RWPE2 (cell line): ENCODE measurements around the gene COPZ2.
A peak's percentile ranks its signal among the peaks of the same experiment; 100 is the strongest.
"Not testable (repeated sequence)": the region's sequence is repeated elsewhere in the genome, so short reads cannot be mapped to it uniquely, and the experiment has no call there.

ENCODE experiments used
- ATAC-seq: fragments of 200-7000 bp; cut with Tn5 transposase; 3 replicates; pipeline ENCODE4 v1.9.1; 2021; ENCODE audit warnings: low read depth
- DNase-seq: peaks from one replicate; pipeline ENCODE4 v3.0.0-alpha.2; 2020; ENCODE audit warnings: low spot score
- H3K27ac ChIP-seq: fragments of 450-650 bp; 2 replicates; pipeline ENCODE4 v1.5.1; 2017; ENCODE audit warnings: mild to moderate bottlenecking; ENCODE audit not compliant: poor library complexity, severe bottlenecking
- H3K27me3 ChIP-seq: fragments of 250-450 bp; sonication (Bioruptor Pico); 2 replicates; pipeline ENCODE4 v1.5.1; 2021; ENCODE audit warnings: mild to moderate bottlenecking, moderate library complexity; ENCODE audit not compliant: insufficient read depth, poor library complexity, severe bottlenecking
- H3K36me3 ChIP-seq: fragments of 250-450 bp; sonication (Bioruptor Pico); 2 replicates; pipeline ENCODE4 v1.5.1; 2020; ENCODE audit warnings: low read depth, mild to moderate bottlenecking, moderate library complexity
- H3K4me1 ChIP-seq: fragments of 250-450 bp; sonication (Bioruptor Pico); 2 replicates; pipeline ENCODE4 v1.5.1; 2021; ENCODE audit warnings: mild to moderate bottlenecking, moderate library complexity; ENCODE audit not compliant: insufficient read depth, poor library complexity, severe bottlenecking
- H3K4me3 ChIP-seq: fragments of 250-450 bp; sonication (Bioruptor Pico); 2 replicates; pipeline ENCODE4 v1.5.1; 2021; ENCODE audit warnings: mild to moderate bottlenecking, moderate library complexity; ENCODE audit not compliant: severe bottlenecking
- H3K9me3 ChIP-seq: fragments of 250-450 bp; sonication (Bioruptor Pico); 2 replicates; pipeline ENCODE4 v1.5.1; 2021; ENCODE audit warnings: mild to moderate bottlenecking, moderate library complexity; ENCODE audit not compliant: severe bottlenecking
- CTCF ChIP-seq: fragments of 450-650 bp; IDR thresholded peaks from one replicate; pipeline ENCODE4 v1.5.1; 2017; ENCODE audit warnings: mild to moderate bottlenecking, moderate library complexity; ENCODE audit not compliant: poor library complexity, severe bottlenecking

The COPZ2 gene, protein sequence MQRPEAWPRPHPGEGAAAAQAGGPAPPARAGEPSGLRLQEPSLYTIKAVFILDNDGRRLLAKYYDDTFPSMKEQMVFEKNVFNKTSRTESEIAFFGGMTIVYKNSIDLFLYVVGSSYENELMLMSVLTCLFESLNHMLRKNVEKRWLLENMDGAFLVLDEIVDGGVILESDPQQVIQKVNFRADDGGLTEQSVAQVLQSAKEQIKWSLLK

GRCh38 chr17:48037036-48037837 lies at the start of gene COPZ2:
COPZ2 (minus strand) TSS chr17:48037797; CDS start chr17:48037777, 20 bp downstream.
- no peak within 1 kb of the TSS for H3K27ac ChIP-seq
- ATAC-seq (peak; percentile 68), DNase-seq (peak; percentile 71)
- H3K36me3 ChIP-seq = no peaks in the 10 kb centered on the region
- peak; percentile 42 for TF ChIP-seq CTCF
- H3K4me3 ChIP-seq = peak within 1 kb of the TSS; percentile 34
- no peaks in the 10 kb centered on the region for H3K4me1 ChIP-seq
- H3K27me3 ChIP-seq = no peaks in the 10 kb centered on the region
- H3K9me3 ChIP-seq = no peaks in the 10 kb centered on the region

DNA sequence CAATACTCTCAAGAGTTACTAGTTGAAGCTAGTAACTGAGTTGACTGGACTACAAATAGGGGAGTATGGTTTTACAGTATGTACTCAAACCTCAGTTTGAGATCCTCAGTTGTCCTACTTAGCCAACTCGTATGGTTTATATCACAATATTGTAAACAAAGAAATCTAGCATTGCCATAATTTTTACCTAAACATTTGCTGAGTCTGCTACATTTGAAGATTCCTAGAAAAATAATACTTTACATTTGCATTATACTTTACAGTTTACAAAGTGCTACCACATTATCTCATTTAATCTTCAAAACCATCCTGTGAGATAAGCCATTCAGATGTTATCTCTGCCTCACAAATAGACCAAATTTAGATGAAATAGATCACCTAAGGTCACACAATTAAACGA lies 47.3 kb upstream of the COPZ2 start:
- H3K4me1 ChIP-seq = no peaks in the 10 kb centered on the region
- no peaks in the 10 kb centered on the region for H3K27me3 ChIP-seq
- ATAC-seq (no peak), DNase-seq (no peak)
- TF ChIP-seq CTCF = no peak
- H3K4me3 ChIP-seq = no peak overlapping the region
- no peaks in the 10 kb centered on the region for H3K9me3 ChIP-seq
- H3K36me3 ChIP-seq = peaks cover 12% of the 10 kb centered on the region
- no peak overlapping the region for H3K27ac ChIP-seq

DNA sequence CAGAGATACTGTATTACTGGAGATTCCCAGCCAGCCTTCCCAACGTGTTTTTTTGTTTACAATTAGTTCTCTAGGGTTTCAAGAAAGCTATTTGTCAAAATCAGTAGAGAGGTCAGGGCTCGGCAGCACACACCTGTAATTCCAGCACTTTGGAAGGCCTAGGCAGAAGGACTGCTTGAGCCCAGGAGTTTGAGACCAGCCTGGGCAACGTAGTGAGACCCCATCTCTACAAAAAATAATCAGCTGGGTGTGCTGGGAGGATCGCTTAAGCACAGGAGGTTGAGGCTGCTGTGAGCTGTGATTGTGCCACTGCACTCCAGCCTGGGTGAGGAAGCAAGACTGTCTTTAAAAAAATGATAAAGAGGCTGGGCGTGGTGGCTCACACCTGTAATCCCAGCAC lies 44.3 kb upstream of the COPZ2 start:
- no peak for DNase-seq
- H3K4me3 ChIP-seq = no peak overlapping the region

GRCh38 chr17:48077152-48077551 lies 39.6 kb upstream of the COPZ2 start:
- peaks cover 49% of the 10 kb centered on the region for H3K36me3 ChIP-seq

More for the DNA sequence above, 44.3 kb upstream of the COPZ2 start:
- H3K27ac ChIP-seq = no peak overlapping the region
- TF ChIP-seq CTCF = no peak
- no peaks in the 10 kb centered on the region for H3K9me3 ChIP-seq
- peaks cover 10% of the 10 kb centered on the region for H3K36me3 ChIP-seq
- no peak for ATAC-seq
- H3K27me3 ChIP-seq = no peaks in the 10 kb centered on the region
- no peaks in the 10 kb centered on the region for H3K4me1 ChIP-seq

DNA sequence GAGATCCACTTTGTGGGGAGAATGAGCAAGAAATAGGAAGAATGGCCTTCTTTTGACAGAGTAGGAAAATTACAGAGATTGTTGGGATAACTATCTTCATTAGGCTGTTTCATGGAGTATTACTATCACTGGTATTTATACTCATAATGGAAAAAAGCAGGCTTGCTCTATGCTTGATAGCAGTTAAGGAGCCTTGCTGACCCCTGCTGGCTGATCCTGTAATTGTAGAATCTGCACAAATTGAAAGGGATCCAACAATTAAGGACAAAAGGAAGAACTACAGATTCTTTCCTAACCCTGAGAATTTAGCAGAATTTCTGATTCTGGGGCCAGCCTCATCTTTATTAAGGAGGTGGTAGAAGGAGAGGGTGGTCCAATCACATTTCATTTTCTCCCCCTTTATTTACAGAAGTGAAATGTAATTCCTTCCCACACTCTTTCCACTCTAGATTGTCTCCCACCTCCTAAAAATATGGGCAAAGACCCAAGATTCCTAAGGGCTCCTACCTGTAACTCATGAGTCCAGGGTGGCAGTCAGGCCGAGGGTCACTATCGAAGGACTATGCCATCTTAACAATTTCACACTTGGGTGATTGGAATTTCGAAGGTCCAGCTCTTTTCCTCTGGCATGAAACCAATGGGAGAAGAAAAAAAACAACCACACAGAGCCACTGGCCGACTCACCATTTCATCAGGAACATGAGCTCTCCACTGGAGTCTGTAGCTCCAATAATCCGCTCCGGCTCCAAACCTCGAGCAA lies 36.9 kb upstream of the COPZ2 start:
- Histone ChIP-seq H3K27ac (no peak overlapping the region), H3K36me3 (peaks cover 72% of the 10 kb centered on the region)
- DNase-seq = no peak

More at GRCh38 chr17:48077152-48077551, 39.6 kb upstream of the COPZ2 start:
- H3K27ac ChIP-seq, DNase-seq, H3K4me3 ChIP-seq, H3K27me3 ChIP-seq, H3K9me3 ChIP-seq, H3K4me1 ChIP-seq, ATAC-seq: not testable (repeated sequence)

GRCh38 chr17:48073566-48074094 lies 36.0 kb upstream of the COPZ2 start:
- not testable (repeated sequence) for H3K27me3 ChIP-seq, H3K27ac ChIP-seq, H3K4me1 ChIP-seq, H3K4me3 ChIP-seq, ATAC-seq, DNase-seq, H3K9me3 ChIP-seq
- H3K36me3 ChIP-seq = peaks cover 80% of the 10 kb centered on the region

More for the DNA sequence above, 36.9 kb upstream of the COPZ2 start:
- H3K4me1 ChIP-seq = no peaks in the 10 kb centered on the region
- ATAC-seq = peak; percentile 75
- no peaks in the 10 kb centered on the region for H3K27me3 ChIP-seq
- TF ChIP-seq CTCF = peak; percentile 89
- H3K9me3 ChIP-seq = no peaks in the 10 kb centered on the region
- H3K4me3 ChIP-seq = no peak overlapping the region

- not testable (repeated sequence) for H3K4me1 ChIP-seq, H3K27ac ChIP-seq, H3K4me3 ChIP-seq, H3K27me3 ChIP-seq, ATAC-seq, DNase-seq, H3K9me3 ChIP-seq
- H3K36me3 ChIP-seq = peaks cover 89% of the 10 kb centered on the region
Observed at GRCh38 chr17:48072811-48073210, 35.2 kb upstream of the COPZ2 start.
